Measurements from ENCODE around the gene KCNA5. TPM values are rescaled to one million over a fixed set of nuclear protein-coding genes. Genes with fewer than 3 reads are reported as not detected.

The KCNA5 gene
- total and polyA plus RNA-seq, 2 of the 4 experiments (the other 2 are of a cell fraction), result not detected

DNA sequence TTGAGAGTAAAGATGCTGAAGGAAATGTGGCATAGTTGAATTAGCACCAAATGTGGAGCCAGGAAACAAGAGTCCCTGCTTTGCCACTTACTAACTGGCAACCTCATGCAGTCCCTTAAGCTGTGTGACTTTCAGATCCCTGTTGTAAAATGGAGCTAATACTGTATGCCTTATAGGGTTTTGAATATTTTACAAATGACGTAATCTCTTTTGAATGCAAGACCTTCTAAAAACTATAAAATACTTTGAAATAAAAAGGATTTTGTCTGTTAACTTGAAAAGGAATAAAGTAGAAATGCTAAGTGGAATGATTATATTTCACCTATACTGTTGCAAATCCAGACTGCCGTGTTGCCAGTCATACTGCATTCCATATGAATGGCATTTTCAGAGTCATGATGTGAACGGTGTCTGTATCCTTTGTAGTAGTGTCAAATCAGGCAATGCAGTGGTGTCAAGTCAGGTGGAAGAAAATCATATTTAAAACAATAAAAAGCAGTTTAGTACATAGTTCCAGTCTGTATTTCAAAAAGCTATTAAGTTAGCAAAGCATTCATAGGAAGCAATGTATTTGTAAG, 21.3 kb downstream of the KCNA5 start:
- no CpG with 5 or more reads among the region's 3 CpGs for WGBS, 2 experiments (ENCODE audit: extremely low coverage in 2 of 2, insufficient read length in 1 of 2)

More for the DNA sequence above, 21.3 kb downstream of the KCNA5 start:
- Histone ChIP-seq H2AFZ (replicated peaks; ENCODE audit: low read length, poor library complexity) (no peak overlapping the region), H3K4ac (ENCODE audit: low read depth, low read length) (no peak overlapping the region), H3K4me1 (ENCODE audit: control insufficient read depth, insufficient read depth, low read length) (no peaks in the 10 kb centered on the region), H3K4me2 (ENCODE audit: low read depth, low read length) (no peak overlapping the region), H2BK15ac (ENCODE audit: low read depth, low read length) (no peak overlapping the region), H3K27me3 (ENCODE audit: control insufficient read depth, insufficient read depth, low read length) (peaks cover 40% of the 10 kb centered on the region), H3K9ac (ENCODE audit: low read depth, low read length) (no peak overlapping the region), H2BK5ac (ENCODE audit: low read depth, low read length, poor library complexity, severe bottlenecking) (no peak overlapping the region), H3K27ac (ENCODE audit: insufficient read depth, low read length) (no peak overlapping the region), H3K23ac (ENCODE audit: low read depth, low read length) (no peak overlapping the region), H3K4me3 (ENCODE audit: insufficient read depth, low read depth, low read length) (no peak overlapping the region), H3K9me1 (ENCODE audit: insufficient read depth, low read length) (no peaks in the 10 kb centered on the region), H2BK20ac (ENCODE audit: low read depth, low read length) (no peak overlapping the region), H3K18ac (ENCODE audit: low read depth, low read length) (no peak overlapping the region), H4K8ac (ENCODE audit: low read depth in 2 of 2, low read length in 2 of 2) (no peak overlapping the region), H4K91ac (ENCODE audit: insufficient read depth, low read depth, low read length) (no peak overlapping the region), H3K9me3 (ENCODE audit: control insufficient read depth, insufficient read depth, low read length) (no peaks in the 10 kb centered on the region), H2AK5ac (ENCODE audit: low read depth, low read length) (no peak overlapping the region), H3K36me3 (ENCODE audit: control insufficient read depth, insufficient read depth, low read length) (no peaks in the 10 kb centered on the region), H4K20me1 (ENCODE audit: insufficient read depth, low read length) (no peaks in the 10 kb centered on the region), H2BK120ac (ENCODE audit: low read depth, low read length) (no peak overlapping the region), H3K79me1 (ENCODE audit: low read depth in 1 of 2, low read length in 2 of 2) (no peaks in the 10 kb centered on the region), H3K14ac (replicated peaks; ENCODE audit: low read depth, low read length) (no peak overlapping the region), H3K56ac (ENCODE audit: extremely low read depth, insufficient read depth, low read length) (no peak overlapping the region), H4K5ac (ENCODE audit: low read depth, low read length) (no peak overlapping the region), H2AK9ac (replicated peaks; ENCODE audit: low read depth, low read length, poor library complexity) (no peak overlapping the region)
- dilution Hi-C loops (cut with HindIII; ENCODE audit: low sequenced_read_pairs, unreplicated experiment), result no loop called here
- in situ Hi-C loops (cut with MboI; ENCODE audit: low sequenced_read_pairs), result no loop called here
- no peak for TF ChIP-seq NFE2L2 (IDR thresholded peaks at IDR 0.05; ENCODE audit: low read depth, low read length)
- TF ChIP-seq MXI1 (IDR thresholded peaks at IDR 0.05; ENCODE audit: borderline replicate concordance, low read depth, low read length), result no peak
- TF ChIP-seq FOS (IDR thresholded peaks at IDR 0.05; ENCODE audit: low read depth, low read length), result no peak
- TF ChIP-seq POLR2A (IDR thresholded peaks at IDR 0.05; ENCODE audit: low read depth, low read length), result no peak
- intact Hi-C loops (cut with micrococcal nuclease), result no loop called here
- ATAC-seq (ENCODE audit: low read depth) (no peak), DNase-seq (no peak)
- no TSS peak for BruUV-seq (replicated peaks)
- ChIA-PET CTCF (no interaction called here), POLR2A (ENCODE audit: unreplicated experiment) (no interaction called here)
